ENCODE results near the gene FASLG. TPM values are rescaled to one million over a fixed set of nuclear protein-coding genes. Genes with fewer than 3 reads are reported as not detected.

Gene FASLG
- polyA plus RNA-seq, 1 donor from 2014 or later: 0.63 TPM

DNA sequence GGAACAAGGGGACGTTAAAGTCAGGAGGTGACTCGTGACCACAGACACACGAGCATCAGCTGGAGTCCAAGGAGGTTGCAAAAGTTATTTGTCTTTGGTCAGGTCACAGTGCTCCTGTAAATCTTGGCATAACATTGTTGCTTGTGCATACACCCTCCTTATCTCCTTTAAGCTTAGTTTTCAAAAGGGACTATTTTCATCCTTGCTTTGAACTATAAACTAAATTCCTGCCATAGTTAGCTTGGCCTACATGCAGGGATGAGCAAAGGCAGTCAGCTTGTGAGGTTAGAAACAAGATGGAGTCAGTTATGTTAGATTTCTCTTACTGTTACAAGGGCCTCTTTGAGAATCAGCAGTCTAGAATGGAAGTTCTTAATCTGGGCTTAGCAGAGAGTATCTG is 28.0 kb upstream of the FASLG start:
- no peak overlapping the region for H3K27ac Mint-ChIP-seq
- H3K27me3 Mint-ChIP-seq: peaks cover 6% of the 10 kb centered on the region
- H3K4me3 Mint-ChIP-seq: no peak overlapping the region
- H3K4me1 Mint-ChIP-seq: peaks cover 0 to 10% (median 0%) of the 10 kb centered on the region in 3 donors
- H3K9me3 Mint-ChIP-seq: peaks cover 0 to 2% (median 0%) of the 10 kb centered on the region in 3 donors
- no peaks in the 10 kb centered on the region for H3K36me3 Mint-ChIP-seq

DNA sequence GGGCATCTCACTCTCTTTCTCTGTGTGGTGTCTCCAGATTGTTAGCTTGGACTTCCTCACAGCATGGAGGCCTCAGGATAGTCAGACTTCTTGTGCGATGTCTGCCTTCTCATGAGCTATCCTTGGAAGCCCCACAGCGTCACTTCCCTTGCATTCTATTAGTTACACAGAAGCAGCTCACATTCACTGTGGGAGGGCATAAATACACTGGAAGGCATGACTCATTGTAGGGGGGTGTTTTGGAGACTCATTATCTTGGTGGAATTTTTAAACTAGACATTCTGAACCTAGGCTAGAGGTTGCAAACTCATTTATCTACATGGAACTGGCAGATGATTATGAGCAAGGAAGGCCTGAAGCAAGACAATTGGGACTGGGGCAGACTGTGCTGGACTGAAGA is 21.4 kb upstream of the FASLG start:
- peaks cover 9 to 23% (median 13%) of the 10 kb centered on the region in 3 donors for H3K4me1 Mint-ChIP-seq
- peaks cover 0 to 4% (median 0%) of the 10 kb centered on the region in 3 donors for H3K9me3 Mint-ChIP-seq
- H3K36me3 Mint-ChIP-seq: no peaks in the 10 kb centered on the region
- H3K27ac Mint-ChIP-seq: no peak overlapping the region
- no peaks in the 10 kb centered on the region for H3K27me3 Mint-ChIP-seq
- no peak overlapping the region for H3K4me3 Mint-ChIP-seq

DNA sequence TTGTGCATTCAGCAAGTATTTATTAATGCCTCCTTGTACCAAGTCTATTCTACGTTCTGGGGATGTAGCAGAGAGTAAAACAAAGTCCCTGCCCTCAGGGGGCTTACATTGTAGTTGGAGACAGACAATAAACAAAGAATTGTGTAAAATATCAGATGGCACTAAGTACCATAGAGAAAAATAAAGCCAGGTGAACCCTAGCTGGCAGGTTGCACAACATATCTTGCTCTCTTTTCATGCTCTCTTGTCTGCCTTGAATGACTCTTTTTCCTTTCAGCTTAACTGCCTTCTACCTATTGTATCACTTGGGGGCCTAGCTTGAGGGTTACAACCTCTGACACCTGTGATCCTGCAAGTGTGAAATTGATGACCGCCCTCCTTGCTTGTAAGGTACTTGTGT is 20.7 kb upstream of the FASLG start:
- peaks cover 11 to 23% (median 16%) of the 10 kb centered on the region in 3 donors for H3K4me1 Mint-ChIP-seq
- H3K36me3 Mint-ChIP-seq: no peaks in the 10 kb centered on the region
- no peak overlapping the region for H3K27ac Mint-ChIP-seq
- peaks cover 0 to 4% (median 0%) of the 10 kb centered on the region in 3 donors for H3K9me3 Mint-ChIP-seq
- H3K27me3 Mint-ChIP-seq: no peaks in the 10 kb centered on the region
- H3K4me3 Mint-ChIP-seq: peak overlapping the region in 1 of 4 donors; percentile 25

DNA sequence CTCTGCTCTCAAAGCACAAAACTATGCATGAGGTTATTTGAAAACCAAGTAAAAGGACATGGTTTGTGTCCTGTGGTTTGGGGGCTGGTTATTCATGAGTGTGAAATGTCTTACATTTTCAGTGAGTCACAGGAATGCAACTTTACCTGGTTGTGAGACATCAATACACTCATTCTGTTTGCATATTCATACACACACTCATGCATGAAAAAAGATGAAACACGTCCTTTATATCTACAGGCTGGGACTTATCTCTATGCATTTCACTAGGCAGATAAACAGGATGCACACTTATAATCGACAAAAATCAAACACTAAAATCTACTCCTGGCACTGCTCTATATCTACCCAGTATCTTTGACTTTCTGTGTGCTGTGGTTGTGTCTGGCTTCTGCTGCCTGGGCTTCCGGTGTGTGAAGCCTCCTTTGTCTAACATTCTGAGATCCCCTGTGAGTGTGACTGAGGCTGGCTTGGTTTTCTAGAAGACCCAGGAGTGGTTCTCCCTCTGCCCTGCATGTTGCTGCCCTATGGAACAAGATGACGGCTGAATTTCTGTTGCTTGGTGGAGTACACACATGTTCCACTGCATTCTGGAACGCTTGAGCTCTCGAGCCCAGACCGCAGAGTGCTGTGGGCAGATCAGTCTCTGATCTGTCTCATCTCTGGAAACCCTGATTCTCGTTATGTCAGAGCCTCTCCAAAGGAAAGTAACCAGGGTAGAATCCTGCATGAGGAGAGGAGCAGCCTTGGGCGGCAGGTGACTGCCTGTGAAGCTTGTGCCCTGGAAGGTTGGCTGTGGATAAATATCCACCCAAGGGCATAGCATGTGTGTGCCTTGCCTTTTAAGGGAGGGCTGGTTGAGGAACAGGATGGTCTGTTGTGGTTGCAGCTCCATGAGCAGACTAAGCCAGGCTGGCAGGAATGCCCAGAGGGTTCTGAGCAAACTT is 19.7 kb upstream of the FASLG start:
- peaks cover 5% of the 10 kb centered on the region for H3K27me3 Mint-ChIP-seq
- peak overlapping the region in 2 of 4 donors; percentile 60 to 80 for H3K4me3 Mint-ChIP-seq
- H3K27ac Mint-ChIP-seq: peak overlapping the region in 1 of 3 donors; percentile 17
- peaks cover 0 to 1% (median 0%) of the 10 kb centered on the region in 3 donors for H3K9me3 Mint-ChIP-seq
- no peaks in the 10 kb centered on the region for H3K36me3 Mint-ChIP-seq
- peaks cover 18 to 25% (median 23%) of the 10 kb centered on the region in 3 donors for H3K4me1 Mint-ChIP-seq

DNA sequence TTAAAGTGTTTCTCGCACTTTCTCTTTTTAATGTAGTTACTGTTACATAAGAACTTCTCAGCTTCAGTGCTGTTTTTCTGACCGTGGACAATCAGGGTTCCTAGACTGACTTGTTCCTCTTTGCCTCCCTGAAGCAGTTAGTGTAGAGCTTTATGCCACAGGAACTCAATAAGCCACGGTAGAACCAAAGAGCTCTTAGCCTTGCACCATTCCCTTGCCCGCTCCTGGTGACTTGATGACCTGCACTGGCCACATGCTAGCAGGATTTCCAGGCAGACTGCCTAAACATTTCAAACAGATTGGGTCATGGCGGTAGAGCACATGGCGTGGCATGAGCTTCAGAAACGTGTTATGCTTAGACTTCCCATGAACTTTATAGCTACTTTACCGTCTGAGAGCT is 18.8 kb upstream of the FASLG start:
- H3K4me1 Mint-ChIP-seq: peaks cover 22 to 27% (median 25%) of the 10 kb centered on the region in 3 donors

DNA sequence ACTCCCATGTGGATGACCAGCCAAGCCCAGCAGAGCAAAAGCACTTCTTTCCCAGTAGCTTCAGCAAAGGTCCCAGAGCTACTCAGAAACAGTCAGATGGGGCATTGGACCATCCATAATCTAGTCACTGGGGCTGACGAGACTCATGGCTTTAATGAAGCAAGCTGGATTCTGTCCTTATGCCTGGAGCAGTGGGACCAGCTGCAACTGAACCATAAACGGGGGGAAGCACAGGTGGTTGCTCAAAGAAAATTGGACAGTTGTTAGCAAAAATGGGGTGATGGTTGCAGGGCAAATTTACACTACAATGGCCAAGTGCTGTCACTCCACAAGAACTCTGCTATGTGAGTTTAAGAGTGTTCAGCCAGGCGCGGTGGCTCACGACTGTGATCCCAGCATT is 17.4 kb upstream of the FASLG start:
- Mint-ChIP-seq H3K4me3 (peak overlapping the region in 1 of 4 donors; percentile 6), H3K27ac (no peak overlapping the region), H3K9me3 (peaks cover 0 to 1% (median 0%) of the 10 kb centered on the region in 3 donors), H3K27me3 (peaks cover 5% of the 10 kb centered on the region), H3K36me3 (no peaks in the 10 kb centered on the region), H3K4me1 (peaks cover 22 to 28% (median 27%) of the 10 kb centered on the region in 3 donors)

More for the DNA sequence above, 18.8 kb upstream of the FASLG start:
- Mint-ChIP-seq H3K27me3 (peaks cover 5% of the 10 kb centered on the region), H3K9me3 (peaks cover 0 to 1% (median 0%) of the 10 kb centered on the region in 3 donors), H3K27ac (no peak overlapping the region), H3K36me3 (no peaks in the 10 kb centered on the region), H3K4me3 (no peak overlapping the region)

DNA sequence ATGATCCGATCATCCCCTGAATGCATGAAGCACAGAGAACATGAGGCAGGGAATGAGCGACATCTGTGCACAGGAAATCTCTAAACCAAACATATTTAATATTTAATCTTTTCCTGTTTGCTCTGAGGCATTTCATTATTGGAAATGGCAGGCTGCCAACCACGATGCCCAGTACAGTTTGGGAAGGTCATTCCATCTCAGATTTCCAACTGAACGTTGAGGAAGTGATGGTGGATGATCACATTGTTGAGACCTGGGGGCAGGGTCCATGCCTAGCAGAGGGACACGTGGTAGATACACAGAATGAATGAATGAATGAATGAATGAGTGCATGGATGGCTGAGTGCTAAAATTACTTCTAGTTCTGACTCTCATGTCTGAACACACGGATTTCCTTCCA is 15.9 kb upstream of the FASLG start:
- Mint-ChIP-seq H3K27me3 (peaks cover 5% of the 10 kb centered on the region), H3K9me3 (no peaks in the 10 kb centered on the region), H3K27ac (no peak overlapping the region), H3K4me1 (peaks cover 22 to 32% (median 28%) of the 10 kb centered on the region in 3 donors), H3K36me3 (peaks cover under 1% of the 10 kb centered on the region), H3K4me3 (no peak overlapping the region)

DNA sequence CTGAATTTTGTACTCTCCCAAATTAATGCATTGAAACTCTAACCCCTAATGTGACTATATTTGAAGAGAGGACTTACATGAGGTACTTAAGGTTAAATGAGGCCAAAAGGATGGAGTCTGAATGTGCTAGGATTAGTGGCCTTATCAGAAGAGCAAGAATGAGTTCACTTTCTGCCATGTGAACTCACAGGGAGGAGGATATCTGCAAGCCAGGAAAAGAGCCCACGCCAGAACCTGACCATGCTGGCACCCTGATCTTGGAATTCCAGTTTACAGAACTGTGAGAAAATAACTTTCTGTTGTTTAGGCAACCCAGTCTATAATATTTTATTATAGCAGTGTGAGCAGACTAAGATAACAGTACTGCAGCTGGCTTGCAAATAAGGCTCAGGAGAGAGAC is 12.2 kb upstream of the FASLG start:
- Mint-ChIP-seq H3K9me3 (no peaks in the 10 kb centered on the region), H3K27me3 (peaks cover 5% of the 10 kb centered on the region), H3K4me1 (peaks cover 5 to 18% (median 13%) of the 10 kb centered on the region in 3 donors), H3K36me3 (peaks cover 3% of the 10 kb centered on the region), H3K27ac (no peak overlapping the region), H3K4me3 (no peak overlapping the region)

DNA sequence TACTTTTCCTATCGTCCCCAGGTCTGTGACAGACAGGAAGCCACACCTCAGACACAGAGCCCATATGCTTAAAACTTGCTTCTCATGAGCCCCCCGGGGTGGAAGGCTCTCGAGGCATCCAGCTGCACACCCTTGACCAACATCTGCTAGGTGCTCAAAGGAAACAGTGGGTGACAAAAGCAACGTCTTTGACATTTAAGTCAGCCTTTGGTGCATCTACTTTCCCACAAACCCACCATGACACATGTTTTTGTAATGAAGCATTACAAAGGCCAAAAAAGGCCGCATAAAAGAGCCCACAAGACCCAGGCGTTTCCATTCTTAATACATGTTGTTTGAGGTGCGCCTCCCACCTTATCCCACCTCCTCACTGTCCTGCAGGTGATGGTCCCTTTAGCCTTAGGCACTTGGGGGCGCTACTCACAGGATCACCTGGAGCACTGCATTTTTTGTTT is 11.8 kb upstream of the FASLG start:
- Mint-ChIP-seq H3K27ac (no peak overlapping the region), H3K9me3 (no peaks in the 10 kb centered on the region), H3K27me3 (peaks cover 5% of the 10 kb centered on the region), H3K36me3 (peaks cover 3% of the 10 kb centered on the region), H3K4me3 (no peak overlapping the region), H3K4me1 (peaks cover 5 to 18% (median 13%) of the 10 kb centered on the region in 3 donors)

DNA sequence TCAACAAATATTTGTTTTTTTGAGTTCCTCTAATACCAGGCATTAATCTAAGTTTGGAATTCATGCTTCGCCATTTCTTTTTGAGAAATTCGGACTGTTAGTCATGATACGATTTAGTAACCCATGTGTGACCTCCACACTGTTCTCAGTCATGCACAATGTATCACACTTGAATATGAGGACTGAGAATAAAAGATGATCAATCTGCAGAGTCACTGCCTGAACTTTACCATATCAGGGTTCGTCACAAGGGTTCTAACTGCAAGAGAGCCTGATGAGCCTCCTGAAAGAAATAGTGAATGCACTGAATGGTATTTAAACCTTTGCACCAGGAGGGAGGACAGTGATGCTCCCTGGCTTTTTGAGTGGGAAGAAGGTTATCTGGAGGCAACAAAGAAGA is 10.9 kb upstream of the FASLG start:
- H3K36me3 Mint-ChIP-seq: peaks cover 3% of the 10 kb centered on the region
- no peak overlapping the region for H3K4me3 Mint-ChIP-seq
- H3K27me3 Mint-ChIP-seq: peaks cover 5% of the 10 kb centered on the region
- H3K4me1 Mint-ChIP-seq: peaks cover 5 to 18% (median 13%) of the 10 kb centered on the region in 3 donors
- no peak overlapping the region for H3K27ac Mint-ChIP-seq
- H3K9me3 Mint-ChIP-seq: no peaks in the 10 kb centered on the region

DNA sequence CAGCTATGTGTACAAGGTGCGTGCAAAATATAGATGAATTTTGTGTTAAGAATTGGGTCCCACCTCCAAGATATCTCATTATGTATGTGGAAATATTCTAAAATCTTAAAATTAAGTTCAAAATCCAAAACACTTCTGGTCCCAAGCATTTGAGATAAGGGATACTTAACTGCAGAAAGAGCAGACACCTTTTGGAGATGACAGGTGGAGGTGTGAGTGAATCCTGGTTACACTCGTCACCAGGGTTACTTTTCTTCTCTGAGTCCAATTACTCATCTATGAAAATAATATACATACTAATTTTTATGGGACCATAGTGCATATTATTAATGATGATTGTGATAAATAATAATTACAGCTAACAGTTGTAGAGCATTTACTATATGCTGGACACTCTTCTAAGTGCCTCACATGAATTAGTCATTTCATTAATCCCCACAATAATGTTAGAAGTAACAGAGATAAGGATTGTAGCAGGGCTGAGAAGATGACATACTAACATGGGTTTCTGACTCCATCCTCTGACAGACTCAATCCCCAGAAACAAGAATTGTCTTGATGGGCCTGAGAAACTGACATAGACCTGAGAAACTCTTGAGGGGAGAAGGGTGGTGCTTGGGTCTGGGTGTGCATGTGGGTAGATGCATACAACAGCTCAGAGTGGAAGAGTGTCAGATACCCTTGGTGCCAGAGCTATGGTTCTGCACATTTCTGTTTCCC is 8.3 kb upstream of the FASLG start:
- Mint-ChIP-seq H3K9me3 (no peaks in the 10 kb centered on the region), H3K27me3 (peaks cover 4% of the 10 kb centered on the region), H3K4me3 (no peak overlapping the region), H3K4me1 (peaks cover 0 to 7% (median 0%) of the 10 kb centered on the region in 3 donors), H3K27ac (no peak overlapping the region), H3K36me3 (peaks cover 3% of the 10 kb centered on the region)

DNA sequence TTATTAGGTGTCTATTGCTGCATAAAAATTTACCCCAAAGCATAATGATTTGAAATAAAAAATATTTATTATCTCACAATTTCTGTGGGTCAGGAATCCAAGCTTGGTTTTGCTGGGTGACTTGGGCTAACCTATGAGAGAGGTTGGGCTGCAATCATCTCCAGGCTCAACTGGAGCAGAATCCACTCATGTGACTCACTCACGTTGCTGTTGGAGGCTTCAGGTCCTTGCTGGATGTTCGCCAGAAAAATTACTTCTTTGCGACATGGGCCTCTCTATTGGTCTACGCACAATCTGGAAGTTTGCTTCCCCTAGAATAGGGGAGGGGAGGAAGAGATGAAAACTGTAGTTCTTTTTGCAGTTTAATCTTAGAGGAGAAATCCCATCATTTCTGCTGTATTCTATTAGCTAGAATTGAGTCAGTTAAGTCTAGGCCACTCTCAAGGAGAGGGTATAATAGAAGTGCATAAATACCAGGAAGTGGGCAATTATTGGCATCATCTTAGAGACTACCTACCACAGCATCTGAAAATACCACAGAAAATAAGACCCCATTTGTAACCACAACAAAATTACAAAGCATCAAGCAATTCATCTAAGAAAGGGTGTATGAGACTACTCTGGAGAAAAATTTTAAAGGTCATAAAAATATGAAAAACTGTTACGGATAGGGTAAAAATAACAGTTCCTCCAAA is 5.7 kb upstream of the FASLG start:
- H3K27me3 Mint-ChIP-seq: peaks cover 4% of the 10 kb centered on the region
- no peak overlapping the region for H3K4me3 Mint-ChIP-seq
- H3K36me3 Mint-ChIP-seq: peaks cover under 1% of the 10 kb centered on the region

DNA sequence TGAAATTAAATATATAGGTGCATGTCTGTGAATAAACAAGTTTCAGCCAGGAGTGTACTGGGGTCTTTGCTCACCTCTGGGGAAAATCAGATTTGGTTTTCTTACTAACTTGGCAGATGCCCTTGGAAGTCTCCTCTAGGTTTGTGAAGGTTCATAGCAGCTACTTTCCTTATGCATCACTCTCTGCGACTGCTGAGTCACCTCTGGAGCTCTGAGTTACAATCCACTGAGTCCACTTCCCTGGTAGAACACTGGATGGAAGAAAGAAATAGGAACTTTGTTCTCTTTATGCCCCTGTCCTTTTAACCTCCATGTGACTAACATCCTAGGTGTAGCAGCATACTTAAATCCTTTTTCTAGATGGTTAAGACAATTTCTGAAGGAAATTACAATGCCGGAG is 4.4 kb upstream of the FASLG start:
- H3K4me3 Mint-ChIP-seq: no peak overlapping the region
- H3K36me3 Mint-ChIP-seq: no peaks in the 10 kb centered on the region
- H3K27ac Mint-ChIP-seq: no peak overlapping the region
- H3K9me3 Mint-ChIP-seq: no peaks in the 10 kb centered on the region
- H3K27me3 Mint-ChIP-seq: peaks cover 4% of the 10 kb centered on the region
- no peaks in the 10 kb centered on the region for H3K4me1 Mint-ChIP-seq

More for the DNA sequence above, 5.7 kb upstream of the FASLG start:
- H3K9me3 Mint-ChIP-seq: no peaks in the 10 kb centered on the region
- no peaks in the 10 kb centered on the region for H3K4me1 Mint-ChIP-seq
- no peak overlapping the region for H3K27ac Mint-ChIP-seq

DNA sequence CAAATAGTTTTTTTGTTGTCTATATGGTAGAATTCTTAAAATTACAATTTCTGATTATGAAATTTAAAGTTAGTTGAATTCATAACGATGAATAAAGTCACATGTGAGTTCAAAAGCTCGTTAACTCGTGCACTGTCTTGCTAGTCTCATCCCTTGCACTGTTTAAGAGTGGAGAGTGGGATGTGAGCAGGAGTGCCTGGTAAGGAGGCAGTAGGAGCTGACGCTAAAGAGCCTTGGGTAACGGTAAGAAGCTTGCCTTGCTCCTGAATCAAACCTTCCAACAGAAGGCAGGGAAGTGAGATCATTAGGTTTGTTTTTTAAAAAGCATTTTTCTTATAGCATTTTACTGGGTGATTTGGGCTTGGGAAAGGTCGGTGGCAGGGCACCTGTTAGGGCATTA is 2.3 kb upstream of the FASLG start:
- Mint-ChIP-seq H3K9me3 (no peaks in the 10 kb centered on the region), H3K27me3 (peaks cover 4% of the 10 kb centered on the region), H3K36me3 (no peaks in the 10 kb centered on the region), H3K4me3 (peak overlapping the region in 1 of 4 donors; percentile 4), H3K27ac (no peak overlapping the region), H3K4me1 (no peaks in the 10 kb centered on the region)

Data from IgD-negative memory B cell (primary cell).